Spinal cord (tissue), 10 donors: Measurements from ENCODE around the gene TICAM2. TPM values are rescaled to one million over a fixed set of nuclear protein-coding genes. Genes with fewer than 3 reads are reported as not detected.

Source experiments
- DNase-seq, 6 donors: peaks; one replicate each; pipeline versions ENCODE4 v3.0.0 to v3.0.0-alpha.2; 2013 to 2015; ENCODE audit warnings: low spot score in 6 of 6, low read depth in 4 of 6
- H3K27ac ChIP-seq: one replicate; pipeline ENCODE4 v1.5.1; 2013; ENCODE audit warnings: low read depth, low read length, control low read depth
- H3K27me3 ChIP-seq: one replicate; pipeline ENCODE4 v1.6.1; 2013; ENCODE audit warnings: low read length; ENCODE audit not compliant: control insufficient read depth, insufficient read depth
- H3K36me3 ChIP-seq: one replicate; pipeline ENCODE4 v1.6.1; 2013; ENCODE audit warnings: low read length; ENCODE audit not compliant: control insufficient read depth, insufficient read depth
- H3K4me1 ChIP-seq: one replicate; pipeline ENCODE4 v1.6.1; 2013; ENCODE audit warnings: low read length; ENCODE audit not compliant: control insufficient read depth, insufficient read depth
- H3K4me3 ChIP-seq: one replicate; pipeline ENCODE4 v1.5.1; 2013; ENCODE audit warnings: low read depth, low read length, control low read depth
- H3K9me3 ChIP-seq: one replicate; pipeline ENCODE4 v1.6.1; 2013; ENCODE audit warnings: low read length; ENCODE audit not compliant: control insufficient read depth, insufficient read depth
- WGBS: methylation state at CpG from one replicate; pipeline ENCODE4 v1.1.5; 2013; ENCODE audit warnings: missing lambda C conversion rate; ENCODE audit not compliant: insufficient coverage; 5-methylcytosine and 5-hydroxymethylcytosine counted together
- polyA plus RNA-seq, 2 donors: library from polyadenylated mRNA; unstranded; fragments of 120-200 nt; gene quantifications; one replicate each; pipeline ENCODE4 v1.2.1, GENCODE V29; 2013; ENCODE audit not compliant: insufficient read length in 2 of 2
- total RNA-seq, 2 donors: library from RNA; depleted of rRNA in 1 of 2; stranded (reverse); fragments of 120-200 nt in 1 of 2; fragments of >200 nt in 1 of 2; gene quantifications; one replicate each; pipeline versions ENCODE4 v1.2.3 to v1.2.4, GENCODE V29; 2013 to 2014
- donor health status: healthy.

Gene TICAM2
- total and polyA plus RNA-seq, 4 donors, result 2.3 to 5.3 (median 3.6) TPM

- Histone ChIP-seq H3K27ac (no peak overlapping the region), H3K4me3 (no peak overlapping the region), H3K36me3 (peaks cover 5% of the 10 kb centered on the region), H3K27me3 (no peaks in the 10 kb centered on the region), H3K9me3 (no peaks in the 10 kb centered on the region), H3K4me1 (no peaks in the 10 kb centered on the region)
- WGBS, result no CpG with 5 or more reads among the region's 1 CpG
- DNase-seq, result no peak
These were observed 14.6 kb upstream of the TICAM2 start for GRCh38 chr5:115616892-115617291.

DNA sequence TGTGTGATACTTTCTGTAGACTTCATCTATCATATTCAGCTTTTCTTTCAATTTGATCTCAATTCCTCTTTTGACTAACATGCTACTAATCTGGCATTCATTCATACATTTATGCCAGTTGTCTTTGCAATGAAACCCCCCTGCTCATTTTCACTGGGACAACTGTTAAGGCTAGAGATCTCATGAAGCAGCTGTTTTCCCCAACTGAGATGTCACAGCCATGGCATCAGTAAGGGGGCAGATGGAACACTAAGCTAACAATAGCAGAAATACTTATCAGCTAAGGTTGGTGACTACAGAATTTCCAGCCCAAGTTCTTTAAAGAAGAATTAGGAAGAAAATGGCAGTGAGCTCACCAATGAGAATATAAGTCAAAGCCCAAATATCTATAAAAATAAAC lies 14.2 kb upstream of the TICAM2 start:
- Histone ChIP-seq H3K4me1 (no peaks in the 10 kb centered on the region), H3K27me3 (no peaks in the 10 kb centered on the region), H3K4me3 (no peak overlapping the region), H3K27ac (no peak overlapping the region), H3K9me3 (no peaks in the 10 kb centered on the region), H3K36me3 (peaks cover 5% of the 10 kb centered on the region)
- DNase-seq, result no peak

DNA sequence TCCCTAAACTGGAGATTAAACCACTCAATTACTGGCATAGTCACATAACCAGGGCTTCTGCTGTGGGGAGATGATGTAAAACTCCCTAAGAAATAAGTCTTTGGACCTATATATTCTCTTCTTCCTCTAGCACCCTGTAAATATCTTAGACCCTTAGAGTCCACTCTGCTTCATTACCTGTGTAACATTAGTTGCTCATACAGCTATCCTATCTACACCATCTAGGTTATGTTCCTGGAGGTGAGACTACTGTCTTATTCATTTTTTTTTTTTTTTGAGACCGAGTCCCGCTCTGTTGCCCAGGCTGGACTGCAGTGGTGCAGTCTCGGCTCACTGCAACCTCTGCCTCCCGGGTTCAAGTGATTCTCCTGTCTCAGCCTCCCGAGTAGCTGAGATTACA lies 9.6 kb upstream of the TICAM2 start:
- no peak overlapping the region for H3K27ac ChIP-seq
- H3K36me3 ChIP-seq, result no peaks in the 10 kb centered on the region
- WGBS, result 83% methylated on average over 3 of the region's 5 CpGs
- H3K4me3 ChIP-seq, result no peak overlapping the region
- H3K9me3 ChIP-seq, result no peaks in the 10 kb centered on the region
- DNase-seq, result no peak
- no peaks in the 10 kb centered on the region for H3K4me1 ChIP-seq
- H3K27me3 ChIP-seq, result no peaks in the 10 kb centered on the region

- H3K27me3 ChIP-seq, result no peaks in the 10 kb centered on the region
- no peaks in the 10 kb centered on the region for H3K9me3 ChIP-seq
- H3K4me1 ChIP-seq, result no peaks in the 10 kb centered on the region
- no peak for DNase-seq
- no peaks in the 10 kb centered on the region for H3K36me3 ChIP-seq
- no peak overlapping the region for H3K4me3 ChIP-seq
- no CpG with 5 or more reads among the region's 2 CpGs for WGBS
- H3K27ac ChIP-seq, result no peak overlapping the region
These were observed 5.7 kb upstream of the TICAM2 start for GRCh38 chr5:115607935-115608334.

DNA sequence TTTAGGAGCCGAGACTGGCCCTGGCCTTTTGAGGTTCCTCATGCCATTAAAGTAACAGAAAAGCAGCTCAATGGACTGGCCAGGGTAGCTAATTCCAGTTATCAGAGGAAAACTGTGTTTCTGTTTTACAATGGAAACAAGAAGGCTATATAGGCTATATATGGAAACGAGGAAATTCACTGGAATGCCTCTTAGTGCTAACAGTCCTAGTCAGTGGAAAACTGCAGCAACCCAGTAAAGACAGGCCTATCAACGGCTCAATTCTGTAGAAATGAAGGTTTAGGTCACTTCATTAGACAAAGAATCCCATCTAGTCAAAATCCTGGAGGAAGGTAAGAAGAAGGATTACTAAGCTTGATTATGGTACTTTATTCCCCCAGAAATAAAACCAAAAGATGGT lies 3.2 kb upstream of the TICAM2 start:
- H3K4me1 ChIP-seq, result peaks cover 9% of the 10 kb centered on the region
- no peak overlapping the region for H3K4me3 ChIP-seq
- DNase-seq, result no peak
- WGBS, result 95% methylated on average over 2 of the region's 3 CpGs
- no peaks in the 10 kb centered on the region for H3K27me3 ChIP-seq
- no peak overlapping the region for H3K27ac ChIP-seq
- H3K9me3 ChIP-seq, result no peaks in the 10 kb centered on the region
- H3K36me3 ChIP-seq, result no peaks in the 10 kb centered on the region

DNA sequence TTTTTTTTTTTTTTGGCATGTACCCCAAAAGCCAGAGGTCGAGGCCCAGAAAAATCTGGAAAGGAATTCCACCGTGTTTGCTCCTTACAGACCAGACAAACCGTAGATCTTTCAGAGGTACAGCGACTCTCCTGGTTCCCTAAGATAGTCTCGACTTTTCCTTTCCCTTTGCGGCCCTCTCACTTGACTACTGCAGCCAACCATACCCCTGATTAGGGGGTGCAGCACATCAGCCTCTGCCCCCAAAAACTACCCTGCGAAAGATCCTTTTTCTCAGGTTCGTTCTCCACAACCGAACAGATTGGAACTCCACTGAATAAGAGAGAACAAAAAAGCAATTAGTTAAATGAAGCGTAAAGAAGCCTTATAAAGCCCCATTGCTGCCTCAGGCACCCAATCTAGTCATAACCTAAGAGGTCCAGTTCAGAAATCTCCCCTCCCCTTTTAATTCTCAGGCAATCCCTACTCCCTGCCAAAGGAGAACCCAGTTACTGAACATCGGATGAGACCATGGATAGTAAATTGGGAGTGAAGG lies 379 bp upstream of the TICAM2 start:
- WGBS, result 9% methylated on average over 9 of the region's 11 CpGs
- DNase-seq, result peak in 2 of 6 donors; percentile 69 to 73
- peak overlapping the region; percentile 60 for H3K4me3 ChIP-seq
- H3K36me3 ChIP-seq, result no peaks in the 10 kb centered on the region
- H3K27ac ChIP-seq, result peak overlapping the region; percentile 80
- peaks cover 9% of the 10 kb centered on the region for H3K4me1 ChIP-seq
- H3K27me3 ChIP-seq, result no peaks in the 10 kb centered on the region
- no peaks in the 10 kb centered on the region for H3K9me3 ChIP-seq

DNA sequence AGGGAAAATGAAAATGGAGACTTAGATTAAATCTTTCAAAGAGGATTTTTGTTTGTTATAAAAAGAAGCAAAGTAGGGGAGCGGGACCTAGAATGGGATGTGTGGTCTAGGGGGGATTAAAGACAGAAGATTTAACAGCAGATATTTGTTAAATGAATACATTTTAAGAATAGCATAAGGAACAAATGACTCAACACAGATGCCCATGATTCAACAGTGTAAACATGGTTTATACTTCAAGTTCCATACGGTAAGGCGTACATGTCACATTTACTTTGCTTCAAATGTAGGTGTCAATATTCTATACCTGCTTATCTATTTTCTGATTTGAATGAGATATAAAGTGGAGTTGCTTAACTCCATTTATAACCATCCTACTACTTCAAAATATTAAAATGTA lies 1.5 kb downstream of the TICAM2 start:
- no CpG with 5 or more reads among the region's 3 CpGs for WGBS
- no peak overlapping the region for H3K27ac ChIP-seq
- H3K9me3 ChIP-seq, result no peaks in the 10 kb centered on the region
- DNase-seq, result peak in 1 of 6 donors; percentile 9
- H3K27me3 ChIP-seq, result no peaks in the 10 kb centered on the region
- peaks cover 9% of the 10 kb centered on the region for H3K4me1 ChIP-seq
- H3K36me3 ChIP-seq, result no peaks in the 10 kb centered on the region
- no peak overlapping the region for H3K4me3 ChIP-seq

DNA sequence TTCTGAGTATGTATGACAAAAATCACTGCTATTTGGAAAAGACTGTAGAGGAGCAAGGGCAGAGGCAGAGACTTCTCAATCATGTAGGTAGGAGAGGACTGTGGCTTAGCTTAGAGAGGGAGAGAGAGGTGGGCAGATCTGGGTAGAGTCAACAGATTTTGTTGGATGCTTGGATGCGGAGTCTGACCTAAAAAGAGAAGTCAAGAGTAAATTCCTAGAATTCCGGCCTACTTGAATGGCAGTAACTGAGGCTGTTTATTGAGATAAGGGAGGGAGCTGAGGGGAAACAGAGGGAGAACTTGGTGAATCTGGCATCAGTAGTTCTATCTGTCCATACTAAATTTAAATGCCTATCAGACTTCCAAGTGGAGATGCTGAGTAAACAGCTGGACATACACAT lies 2.4 kb downstream of the TICAM2 start:
- WGBS, result no CpG with 5 or more reads among the region's 2 CpGs
- H3K4me3 ChIP-seq, result no peak overlapping the region
- H3K36me3 ChIP-seq, result no peaks in the 10 kb centered on the region
- no peak for DNase-seq
- no peak overlapping the region for H3K27ac ChIP-seq
- H3K9me3 ChIP-seq, result no peaks in the 10 kb centered on the region
- H3K27me3 ChIP-seq, result no peaks in the 10 kb centered on the region
- H3K4me1 ChIP-seq, result peaks cover 9% of the 10 kb centered on the region

DNA sequence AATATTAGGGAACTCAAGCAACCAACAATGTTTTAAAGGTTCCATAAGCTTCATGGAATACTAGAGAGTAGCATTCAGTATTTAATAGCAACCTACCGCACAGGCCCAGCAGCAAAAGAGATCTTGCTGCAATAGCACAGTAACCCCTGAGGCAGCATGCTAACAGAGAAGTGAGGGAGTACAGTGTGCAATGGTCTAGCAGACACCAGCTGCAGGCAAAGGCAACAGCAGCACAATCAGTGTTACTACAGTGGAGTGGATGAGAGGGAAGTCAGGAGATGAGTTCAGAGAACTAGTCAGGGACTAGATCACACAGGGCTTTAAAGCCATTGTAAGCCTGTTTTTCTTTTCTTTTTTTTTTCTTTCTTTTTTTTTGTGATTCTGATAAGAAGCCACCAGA lies 2.8 kb downstream of the TICAM2 start:
- no peaks in the 10 kb centered on the region for H3K9me3 ChIP-seq
- no peak overlapping the region for H3K4me3 ChIP-seq
- H3K4me1 ChIP-seq, result peaks cover 9% of the 10 kb centered on the region
- DNase-seq, result peak in 2 of 6 donors; percentile 44 to 52
- H3K27ac ChIP-seq, result no peak overlapping the region
- WGBS, result no CpG with 5 or more reads among the region's 1 CpG
- H3K27me3 ChIP-seq, result no peaks in the 10 kb centered on the region
- no peaks in the 10 kb centered on the region for H3K36me3 ChIP-seq

GRCh38 chr5:115594128-115595047 lies 7.9 kb downstream of the TICAM2 start:
- Histone ChIP-seq H3K9me3 (no peaks in the 10 kb centered on the region), H3K27me3 (no peaks in the 10 kb centered on the region), H3K36me3 (no peaks in the 10 kb centered on the region), H3K4me1 (no peaks in the 10 kb centered on the region), H3K4me3 (no peak overlapping the region), H3K27ac (no peak overlapping the region)
- no CpG with 5 or more reads among the region's 2 CpGs for WGBS
- DNase-seq, result peak in 1 of 6 donors; percentile 73
